Ureter (tissue), 1 donor: ENCODE measurements around the gene ISLR2. TPM values are rescaled to one million over a fixed set of nuclear protein-coding genes. Genes with fewer than 3 reads are reported as not detected.
"Not testable (repeated sequence)": the region's sequence is repeated elsewhere in the genome, so short reads cannot be mapped to it uniquely, and the experiment has no call there.

Experiments used
- DNase-seq: peaks from one replicate; pipeline ENCODE4 v3.0.0-alpha.2; 2020; ENCODE audit warnings: low spot score
- total RNA-seq: library from RNA; stranded (reverse); gene quantifications from one replicate; pipeline ENCODE4 v1.2.4, GENCODE V29; 2023
- donor health status: DM: yes; HTN: yes; CAD: no.

Gene ISLR2
- total RNA-seq, 1 donor from 2014 or later: 0.21 TPM

- DNase-seq: no peak
Measured at GRCh38 chr15:74156678-74157411, 26.5 kb downstream of the ISLR2 start.

GRCh38 chr15:74157868-74158827 lies 27.8 kb downstream of the ISLR2 start:
- no peak for DNase-seq

- no peak for DNase-seq
Measured at GRCh38 chr15:74158855-74159650, 28.7 kb downstream of the ISLR2 start.

GRCh38 chr15:74159773-74160172 lies 29.4 kb downstream of the ISLR2 start:
- DNase-seq: no peak

GRCh38 chr15:74160390-74160789 lies 30.0 kb downstream of the ISLR2 start:
- DNase-seq: not testable (repeated sequence)

GRCh38 chr15:74162195-74162536 lies 31.8 kb downstream of the ISLR2 start:
- not testable (repeated sequence) for DNase-seq

GRCh38 chr15:74165461-74165860 lies 35.1 kb downstream of the ISLR2 start:
- no peak for DNase-seq

- DNase-seq: no peak
Measured at GRCh38 chr15:74167891-74168331, 37.5 kb downstream of the ISLR2 start.

GRCh38 chr15:74168711-74169126 lies 38.3 kb downstream of the ISLR2 start:
- no peak for DNase-seq

GRCh38 chr15:74170071-74170844 lies 39.9 kb downstream of the ISLR2 start:
- peak; percentile 32 for DNase-seq

- peak; percentile 32 for DNase-seq
Measured at GRCh38 chr15:74170875-74171578, 40.6 kb downstream of the ISLR2 start.

GRCh38 chr15:74171965-74172541 lies 41.7 kb downstream of the ISLR2 start:
- peak; percentile 37 for DNase-seq

- peak; percentile 65 for DNase-seq
Measured at GRCh38 chr15:74172701-74173379, 42.5 kb downstream of the ISLR2 start.

GRCh38 chr15:74173380-74174218 lies 43.2 kb downstream of the ISLR2 start, which contains the start of gene ISLR:
ISLR (plus strand) TSS chr15:74173710; CDS start chr15:74174859, 1,149 bp downstream.
- DNase-seq: peak; percentile 55

GRCh38 chr15:74174219-74174957 lies 44.0 kb downstream of the ISLR2 start:
- DNase-seq: no peak

GRCh38 chr15:74174958-74175253 lies 44.5 kb downstream of the ISLR2 start:
- DNase-seq: no peak

GRCh38 chr15:74175271-74176191 lies 45.1 kb downstream of the ISLR2 start:
- DNase-seq: no peak
